Mesenchymal stem cell (in vitro differentiated cells and primary cell): Measurements from ENCODE around the gene PNPO.
A peak's percentile ranks its signal among the peaks of the same experiment; 100 is the strongest.

ENCODE experiments used
- DNase-seq: peaks from one replicate; pipeline ENCODE4 v3.0.0-alpha.2; 2013
- H2AFZ ChIP-seq: one replicate; pipeline ENCODE4 v1.6.1; 2013; ENCODE audit warnings: low read depth, mild to moderate bottlenecking, control low read depth, inconsistent platforms, low read length, moderate library complexity
- H2AK5ac ChIP-seq: 2 replicates; pipeline ENCODE4 v1.6.1; 2013; ENCODE audit warnings: low read length, moderate library complexity, mild to moderate bottlenecking, inconsistent platforms; ENCODE audit not compliant: severe bottlenecking
- H2BK120ac ChIP-seq: one replicate; pipeline ENCODE4 v1.6.1; 2013; ENCODE audit warnings: low read depth, mild to moderate bottlenecking, inconsistent platforms, low read length, moderate library complexity
- H2BK12ac ChIP-seq, 2 experiments: one replicate each; pipeline ENCODE4 v1.6.1; 2013; ENCODE audit warnings: inconsistent platforms in 2 of 2, low read length in 2 of 2, mild to moderate bottlenecking in 2 of 2, moderate library complexity in 2 of 2, control low read depth in 1 of 2
- H2BK15ac ChIP-seq: one replicate; pipeline ENCODE4 v1.6.1; 2013; ENCODE audit warnings: mild to moderate bottlenecking, low read depth, inconsistent platforms; ENCODE audit not compliant: poor library complexity, severe bottlenecking
- H2BK5ac ChIP-seq: 2 replicates; pipeline ENCODE4 v1.6.1; 2013; ENCODE audit warnings: low read depth, mild to moderate bottlenecking, low read length, control low read depth, inconsistent platforms; ENCODE audit not compliant: poor library complexity, severe bottlenecking
- H3K14ac ChIP-seq, 2 experiments: one replicate each; pipeline ENCODE4 v1.6.1; 2013; ENCODE audit warnings: inconsistent platforms in 2 of 2, low read length in 2 of 2, control low read depth in 1 of 2, mild to moderate bottlenecking in 1 of 2, moderate library complexity in 1 of 2
- H3K18ac ChIP-seq, 2 experiments: one replicate each; pipeline ENCODE4 v1.6.1; 2013; ENCODE audit warnings: inconsistent platforms in 2 of 2, low read length in 2 of 2, control low read depth in 1 of 2, low read depth in 1 of 2, mild to moderate bottlenecking in 1 of 2
- H3K23ac ChIP-seq, 2 experiments: one replicate each; pipeline ENCODE4 v1.6.1; 2013; ENCODE audit warnings: inconsistent platforms in 2 of 2, low read length in 2 of 2, mild to moderate bottlenecking in 2 of 2, moderate library complexity in 2 of 2, control low read depth in 1 of 2
- H3K27ac ChIP-seq: 2 replicates; pipeline ENCODE4 v1.5.1; 2013; ENCODE audit warnings: mild to moderate bottlenecking, moderate library complexity, low read length, control low read depth, inconsistent platforms; ENCODE audit not compliant: poor library complexity, severe bottlenecking
- H3K27me3 ChIP-seq, 2 experiments: 2 replicates each; pipeline versions ENCODE4 v1.6.1 to v1.7.0; 2013; ENCODE audit warnings: low read length in 2 of 2, mild to moderate bottlenecking in 2 of 2, moderate library complexity in 2 of 2, control low read depth in 1 of 2, inconsistent platforms in 1 of 2; ENCODE audit not compliant: control insufficient read depth in 1 of 2, insufficient read depth in 1 of 2
- H3K36me3 ChIP-seq, 2 experiments: 2 replicates each; pipeline versions ENCODE4 v1.6.1 to v1.7.0; 2013; ENCODE audit warnings: low read length in 2 of 2, control low read depth in 1 of 2, inconsistent platforms in 1 of 2, low read depth in 1 of 2, mild to moderate bottlenecking in 1 of 2; ENCODE audit not compliant: insufficient read depth in 2 of 2, control insufficient read depth in 1 of 2
- H3K4ac ChIP-seq, 2 experiments: one replicate each; pipeline ENCODE4 v1.6.1; 2013; ENCODE audit warnings: inconsistent platforms in 2 of 2, low read length in 2 of 2, mild to moderate bottlenecking in 2 of 2, moderate library complexity in 2 of 2, control low read depth in 1 of 2, low read depth in 1 of 2
- H3K4me1 ChIP-seq: 2 replicates; pipeline ENCODE4 v1.6.1; 2013; ENCODE audit warnings: low read depth, low read length, control low read depth; ENCODE audit not compliant: control insufficient read depth, insufficient read depth
- H3K4me2 ChIP-seq: 2 replicates; pipeline ENCODE4 v1.6.1; 2013; ENCODE audit warnings: low read length, mild to moderate bottlenecking, inconsistent platforms; ENCODE audit not compliant: poor library complexity, severe bottlenecking
- H3K4me3 ChIP-seq, 2 experiments: 2 replicates each; pipeline versions ENCODE4 v1.5.1 to v1.7.0; 2013; ENCODE audit warnings: low read length in 2 of 2, mild to moderate bottlenecking in 2 of 2, control low read depth in 1 of 2, low read depth in 1 of 2; ENCODE audit not compliant: insufficient read depth in 1 of 2
- H3K79me1 ChIP-seq: replicated peaks from 2 replicates; pipeline ENCODE4 v1.6.1; 2013; ENCODE audit warnings: mild to moderate bottlenecking, control low read depth, low read length, inconsistent platforms; ENCODE audit not compliant: poor library complexity, severe bottlenecking
- H3K9ac ChIP-seq: 2 replicates; pipeline ENCODE4 v1.7.0; 2013; ENCODE audit warnings: mild to moderate bottlenecking, low read length, moderate library complexity
- H3K9me3 ChIP-seq: 2 replicates; pipeline ENCODE4 v1.7.0; 2013; ENCODE audit warnings: mild to moderate bottlenecking, low read length; ENCODE audit not compliant: control insufficient read depth
- H4K8ac ChIP-seq: one replicate; pipeline ENCODE4 v1.6.1; 2013; ENCODE audit warnings: inconsistent platforms, mild to moderate bottlenecking, low read length, moderate library complexity
- H4K91ac ChIP-seq: one replicate; pipeline ENCODE4 v1.6.1; 2013; ENCODE audit warnings: mild to moderate bottlenecking, low read length, inconsistent platforms
- WGBS: methylation state at CpG from one replicate; pipeline ENCODE4 v1.1.7; 2013; ENCODE audit warnings: mixed read lengths; 5-methylcytosine and 5-hydroxymethylcytosine counted together

The PNPO gene

DNA sequence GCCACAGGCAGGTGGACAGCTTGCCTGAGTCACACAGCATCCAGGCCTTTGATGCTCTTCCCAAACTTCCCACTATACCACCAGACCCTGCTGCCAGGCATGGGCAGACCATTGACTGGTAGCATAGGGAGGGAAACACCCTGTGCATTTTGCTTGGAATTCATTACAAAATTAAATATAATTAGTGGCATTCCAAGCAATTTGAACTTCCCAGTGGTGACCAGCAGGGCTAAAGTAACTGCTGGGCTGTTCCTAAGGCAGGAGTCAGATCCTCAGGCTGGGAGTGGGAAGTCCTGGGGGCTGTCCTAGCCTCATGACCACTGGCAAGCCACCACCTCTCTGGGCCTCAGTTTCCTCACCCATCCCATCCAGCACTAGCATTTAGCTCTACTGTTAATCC, 12.5 kb downstream of the PNPO start:
- no peak overlapping the region for H3K14ac ChIP-seq
- H3K36me3 ChIP-seq, result peaks cover 0 to 15% of the 10 kb centered on the region in 2 experiments
- H2AK5ac ChIP-seq, result no peak overlapping the region
- H3K27ac ChIP-seq, result no peak overlapping the region
- H3K4me3 ChIP-seq, result no peak overlapping the region
- no peaks in the 10 kb centered on the region for H3K9me3 ChIP-seq
- no peak overlapping the region for H4K91ac ChIP-seq
- H3K9ac ChIP-seq, result no peak overlapping the region
- no peak overlapping the region for H3K18ac ChIP-seq
- no peak overlapping the region for H2BK5ac ChIP-seq
- H2BK12ac ChIP-seq, result no peak overlapping the region
- peaks cover 40% of the 10 kb centered on the region for H3K4me1 ChIP-seq
- H2AFZ ChIP-seq, result no peak overlapping the region
- H2BK120ac ChIP-seq, result no peak overlapping the region
- no peaks in the 10 kb centered on the region for H3K79me1 ChIP-seq
- no peak for DNase-seq
- no peak overlapping the region for H3K23ac ChIP-seq
- H4K8ac ChIP-seq, result no peak overlapping the region
- no peak overlapping the region for H3K4ac ChIP-seq
- no peaks in the 10 kb centered on the region for H3K27me3 ChIP-seq
- no peak overlapping the region for H3K4me2 ChIP-seq
- no peak overlapping the region for H2BK15ac ChIP-seq

- peaks cover 0 to 13% of the 10 kb centered on the region in 2 experiments for H3K36me3 ChIP-seq
- no peak overlapping the region for H2BK12ac ChIP-seq
- no peak overlapping the region for H3K14ac ChIP-seq
- peaks cover 32% of the 10 kb centered on the region for H3K4me1 ChIP-seq
- DNase-seq, result no peak
- H3K4me3 ChIP-seq, result no peak overlapping the region
- no peak overlapping the region for H3K4ac ChIP-seq
- H3K23ac ChIP-seq, result no peak overlapping the region
- H4K91ac ChIP-seq, result no peak overlapping the region
- no peak overlapping the region for H2BK120ac ChIP-seq
- H3K18ac ChIP-seq, result no peak overlapping the region
- H3K27ac ChIP-seq, result no peak overlapping the region
- 81% methylated on average over 7 of the region's 7 CpGs for WGBS
- H2AFZ ChIP-seq, result no peak overlapping the region
- no peaks in the 10 kb centered on the region for H3K9me3 ChIP-seq
- no peak overlapping the region for H2BK5ac ChIP-seq
- peaks cover 0 to 12% of the 10 kb centered on the region in 2 experiments for H3K27me3 ChIP-seq
- H4K8ac ChIP-seq, result no peak overlapping the region
- H2AK5ac ChIP-seq, result peak overlapping the region; percentile 4
- no peaks in the 10 kb centered on the region for H3K79me1 ChIP-seq
- H2BK15ac ChIP-seq, result no peak overlapping the region
- H3K4me2 ChIP-seq, result no peak overlapping the region
- no peak overlapping the region for H3K9ac ChIP-seq
These were observed 14.4 kb downstream of the PNPO start for GRCh38 chr17:47955497-47956461.

DNA sequence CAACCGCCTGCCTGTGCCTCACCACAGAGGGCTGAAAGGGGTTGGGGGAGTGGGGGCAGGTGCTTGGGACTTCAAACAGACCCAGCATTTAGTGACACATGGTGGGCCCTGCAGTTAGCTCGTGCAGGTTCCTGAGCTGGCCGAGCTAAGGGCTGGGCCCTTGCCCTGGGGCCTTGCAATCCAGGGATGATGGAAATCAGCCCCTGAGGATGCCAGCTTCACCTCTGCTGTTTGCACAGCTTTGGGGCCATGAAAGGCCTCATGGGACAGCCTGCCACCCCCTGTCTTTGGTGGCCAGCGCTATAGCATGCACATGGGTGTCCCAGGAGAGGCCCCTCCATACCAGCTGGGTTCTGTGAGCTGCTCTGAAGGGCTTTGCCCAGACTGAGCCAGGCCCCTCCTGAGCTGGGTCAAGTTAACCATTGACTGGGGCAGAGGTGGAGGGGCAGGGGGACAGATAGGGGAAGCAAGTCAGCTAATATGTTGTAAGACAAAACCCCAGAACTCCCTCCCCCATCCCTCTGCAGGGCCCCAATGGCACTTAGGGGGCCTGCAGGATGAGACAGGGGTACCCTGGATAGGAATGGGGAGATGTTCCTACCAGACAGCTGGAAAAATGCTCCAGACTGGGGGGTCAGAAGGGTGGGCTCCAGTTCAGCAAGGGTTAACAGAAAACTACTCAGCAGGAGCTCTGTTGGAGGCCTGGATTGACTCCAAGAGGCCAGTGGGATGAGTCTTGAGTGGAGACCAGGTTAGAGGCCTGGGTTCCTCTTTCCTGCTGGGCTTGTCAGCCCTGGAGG, 15.6 kb downstream of the PNPO start:
- no peak overlapping the region for H3K18ac ChIP-seq
- peak overlapping the region; percentile 47 for H3K27ac ChIP-seq
- H3K14ac ChIP-seq, result no peak overlapping the region
- H3K4me3 ChIP-seq, result no peak overlapping the region
- H2BK5ac ChIP-seq, result no peak overlapping the region
- peak overlapping the region; percentile 58 for H3K4me2 ChIP-seq
- no peak overlapping the region for H4K91ac ChIP-seq
- no peaks in the 10 kb centered on the region for H3K9me3 ChIP-seq
- no peak overlapping the region for H2BK15ac ChIP-seq
- no peak overlapping the region for H3K4ac ChIP-seq
- no peak overlapping the region for H2AK5ac ChIP-seq
- no peak overlapping the region for H2AFZ ChIP-seq
- H3K36me3 ChIP-seq, result peaks cover 0 to 6% of the 10 kb centered on the region in 2 experiments
- H3K27me3 ChIP-seq, result peaks cover 7 to 17% of the 10 kb centered on the region in 2 experiments
- no peak for DNase-seq
- H4K8ac ChIP-seq, result no peak overlapping the region
- no peaks in the 10 kb centered on the region for H3K79me1 ChIP-seq
- no peak overlapping the region for H3K9ac ChIP-seq
- H3K23ac ChIP-seq, result no peak overlapping the region
- H3K4me1 ChIP-seq, result peaks cover 32% of the 10 kb centered on the region
- no peak overlapping the region for H2BK12ac ChIP-seq
- no peak overlapping the region for H2BK120ac ChIP-seq
- WGBS, result 64% methylated on average over 4 of the region's 4 CpGs
